Measurements from ENCODE around the gene EPHB2.

The EPHB2 gene

GRCh38 chr1:22685591-22686059, 25.0 kb upstream of the EPHB2 start:
- TF ChIP-seq REST (IDR thresholded peaks at IDR 0.05; ENCODE audit: insufficient read depth in 1 of 2, low read depth in 2 of 2, low read length in 2 of 2) (no peak), FOXP2 (optimal IDR thresholded peaks at IDR 0.05; ENCODE audit: borderline replicate concordance, extremely low read depth, extremely low read length, insufficient read depth) (no peak), TAF1 (IDR thresholded peaks at IDR 0.05; ENCODE audit: borderline replicate concordance, insufficient read depth, low read length) (no peak), SIN3A (IDR thresholded peaks at IDR 0.05; ENCODE audit: borderline replicate concordance, insufficient read depth, low read length) (no peak), POLR2AphosphoS5 (IDR thresholded peaks at IDR 0.05; ENCODE audit: low read depth, low read length) (no peak)

- TF ChIP-seq SIN3A (IDR thresholded peaks at IDR 0.05; ENCODE audit: borderline replicate concordance, insufficient read depth, low read length) = no peak
Observed at GRCh38 chr1:22687191-22687590, 23.4 kb upstream of the EPHB2 start.

GRCh38 chr1:22688466-22688865, 22.2 kb upstream of the EPHB2 start:
- TF ChIP-seq FOXP2 (optimal IDR thresholded peaks at IDR 0.05; ENCODE audit: borderline replicate concordance, extremely low read depth, extremely low read length, insufficient read depth) = no peak
- TF ChIP-seq REST (IDR thresholded peaks at IDR 0.05; ENCODE audit: insufficient read depth in 1 of 2, low read depth in 2 of 2, low read length in 2 of 2) = no peak
- TF ChIP-seq SIN3A (IDR thresholded peaks at IDR 0.05; ENCODE audit: borderline replicate concordance, insufficient read depth, low read length) = no peak
- no peak for TF ChIP-seq POLR2AphosphoS5 (IDR thresholded peaks at IDR 0.05; ENCODE audit: low read depth, low read length)

GRCh38 chr1:22689505-22689904, 21.1 kb upstream of the EPHB2 start:
- TF ChIP-seq REST (IDR thresholded peaks at IDR 0.05; ENCODE audit: insufficient read depth in 1 of 2, low read depth in 2 of 2, low read length in 2 of 2) (no peak), FOXP2 (optimal IDR thresholded peaks at IDR 0.05; ENCODE audit: borderline replicate concordance, extremely low read depth, extremely low read length, insufficient read depth) (no peak), SIN3A (IDR thresholded peaks at IDR 0.05; ENCODE audit: borderline replicate concordance, insufficient read depth, low read length) (no peak), POLR2AphosphoS5 (IDR thresholded peaks at IDR 0.05; ENCODE audit: low read depth, low read length) (no peak), TAF1 (IDR thresholded peaks at IDR 0.05; ENCODE audit: borderline replicate concordance, insufficient read depth, low read length) (no peak)

- TF ChIP-seq REST (IDR thresholded peaks at IDR 0.05; ENCODE audit: insufficient read depth in 1 of 2, low read depth in 2 of 2, low read length in 2 of 2) = no peak
- no peak for TF ChIP-seq SIN3A (IDR thresholded peaks at IDR 0.05; ENCODE audit: borderline replicate concordance, insufficient read depth, low read length)
- no peak for TF ChIP-seq TAF1 (IDR thresholded peaks at IDR 0.05; ENCODE audit: borderline replicate concordance, insufficient read depth, low read length)
- TF ChIP-seq POLR2AphosphoS5 (IDR thresholded peaks at IDR 0.05; ENCODE audit: low read depth, low read length) = no peak
- no peak for TF ChIP-seq FOXP2 (optimal IDR thresholded peaks at IDR 0.05; ENCODE audit: borderline replicate concordance, extremely low read depth, extremely low read length, insufficient read depth)
Observed at GRCh38 chr1:22691031-22691753, 19.4 kb upstream of the EPHB2 start.

Data from PFSK-1 (cell line).